ENCODE data around the gene RPL37. TPM values are rescaled to one million over a fixed set of nuclear protein-coding genes. Genes with fewer than 3 reads are reported as not detected.
"Not testable (repeated sequence)": the region's sequence is repeated elsewhere in the genome, so short reads cannot be mapped to it uniquely, and the experiment has no call there.

The RPL37 gene
- total RNA-seq, 1 donor from 2014 or later: 1,654 TPM

DNA sequence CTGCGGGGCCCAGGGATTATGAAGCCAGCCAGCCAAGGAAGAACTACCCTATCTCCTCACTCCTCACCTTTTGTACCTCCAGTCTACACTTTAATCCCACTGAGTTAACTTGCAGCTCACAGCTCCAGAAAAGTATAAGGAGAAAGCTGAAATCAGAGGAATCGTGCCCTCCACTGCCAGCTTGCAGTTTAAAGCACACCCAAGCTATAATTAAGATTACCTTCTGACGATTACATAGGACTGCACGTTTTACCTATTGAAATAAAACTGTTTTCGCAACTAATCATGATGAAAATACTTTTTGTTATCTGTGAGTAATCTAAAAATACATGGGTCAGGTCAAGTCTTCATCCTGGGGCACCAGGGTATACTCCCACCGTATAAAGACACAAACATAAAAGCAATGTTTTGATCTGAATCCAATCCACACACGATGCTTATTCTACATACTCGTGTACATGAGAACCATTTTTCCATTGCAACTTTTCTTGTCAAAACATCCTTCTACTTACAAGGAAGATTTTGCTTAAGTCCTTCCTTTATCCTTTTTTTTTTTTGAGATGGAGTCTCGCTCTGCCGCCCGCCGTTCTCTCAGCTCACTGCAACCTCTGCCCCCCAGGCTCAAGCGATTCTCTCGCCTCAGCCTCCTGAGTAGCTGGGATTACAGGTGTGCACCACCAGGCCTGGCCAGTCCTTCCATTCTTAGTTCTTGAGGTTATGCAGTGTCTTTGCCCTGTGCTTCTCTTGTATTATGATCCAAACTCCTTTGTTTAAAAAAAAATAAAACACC lies 7.6 kb downstream of the RPL37 start:
- H3K27me3 Mint-ChIP-seq: no peaks in the 10 kb centered on the region
- TF ChIP-seq CTCF (conservative IDR thresholded peaks at IDR 0.05): no peak
- H3K4me3 Mint-ChIP-seq: no peak overlapping the region
- H3K36me3 Mint-ChIP-seq: peaks cover 48% of the 10 kb centered on the region
- no peaks in the 10 kb centered on the region for H3K9me3 Mint-ChIP-seq
- no peak overlapping the region for H3K27ac Mint-ChIP-seq
- no peak for DNase-seq (ENCODE audit: extremely low spot score, unreplicated experiment)
- peaks cover 20% of the 10 kb centered on the region for H3K4me1 Mint-ChIP-seq (ENCODE audit: unreplicated experiment)

DNA sequence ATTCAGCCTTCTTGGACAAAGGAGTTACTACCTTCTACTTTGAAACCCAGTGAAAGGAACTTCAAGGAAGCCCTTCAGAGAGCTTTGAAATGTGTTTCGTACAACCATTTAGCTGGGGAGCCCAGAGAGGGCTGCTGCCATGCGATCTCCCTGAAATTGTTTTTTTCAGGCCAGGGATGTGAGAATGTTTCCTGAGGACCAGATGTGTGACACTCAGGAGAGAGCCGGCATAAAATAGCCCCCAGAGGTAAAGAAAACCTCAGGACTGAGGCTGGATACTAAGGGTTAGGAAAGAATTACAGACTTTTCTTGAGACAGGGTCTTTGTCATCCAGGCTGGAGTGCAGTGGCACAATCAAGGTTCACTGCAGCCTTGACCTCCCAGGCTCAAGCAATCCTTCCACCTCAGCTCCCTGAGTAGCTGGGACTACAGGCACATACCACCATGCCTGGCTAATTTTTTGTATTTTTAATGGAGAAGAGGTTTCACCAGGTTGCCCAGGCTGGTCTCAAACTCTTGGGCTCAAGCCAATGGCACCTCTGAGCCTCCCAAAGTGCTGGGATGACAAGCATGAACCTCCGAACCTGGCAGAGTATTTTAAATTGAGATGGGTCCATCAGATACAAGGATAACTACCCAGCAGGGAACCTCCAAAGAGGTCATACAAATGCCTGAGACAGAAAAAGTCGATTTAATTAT lies 8.4 kb downstream of the RPL37 start:
- Mint-ChIP-seq H3K27ac (no peak overlapping the region), H3K4me3 (no peak overlapping the region), H3K4me1 (ENCODE audit: unreplicated experiment) (peaks cover 13% of the 10 kb centered on the region), H3K9me3 (no peaks in the 10 kb centered on the region), H3K36me3 (peaks cover 41% of the 10 kb centered on the region), H3K27me3 (no peaks in the 10 kb centered on the region)
- TF ChIP-seq CTCF (conservative IDR thresholded peaks at IDR 0.05): no peak
- no peak for DNase-seq (ENCODE audit: extremely low spot score, unreplicated experiment)

DNA sequence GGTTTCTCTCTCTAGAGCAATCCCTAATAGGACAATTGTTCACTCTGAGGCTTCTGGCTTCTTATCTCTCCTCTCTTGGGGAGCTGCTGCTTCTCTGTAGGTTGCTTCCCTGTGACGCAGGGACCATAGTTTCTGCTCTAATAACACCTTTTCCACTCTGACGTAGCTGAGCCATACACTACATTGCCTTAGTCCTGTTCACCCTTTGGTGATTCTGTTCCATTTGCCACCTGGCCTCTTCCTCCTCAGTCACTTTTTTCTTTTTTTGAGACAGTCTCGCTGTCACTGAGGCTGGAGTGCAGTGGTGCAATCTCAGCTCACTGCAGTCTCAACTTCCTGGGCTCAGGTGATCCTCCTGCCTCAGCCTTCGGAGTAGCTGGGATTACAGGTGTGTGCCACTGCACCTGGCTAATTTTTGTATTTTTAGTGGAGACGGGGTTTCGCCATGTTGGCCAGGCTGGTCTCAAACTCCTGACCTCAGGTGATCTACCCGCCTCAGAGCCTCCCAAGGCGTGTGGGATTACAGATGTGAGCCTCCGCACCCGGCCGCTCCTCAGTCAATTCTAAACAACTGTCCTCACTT lies 9.5 kb downstream of the RPL37 start:
- H3K4me3 Mint-ChIP-seq, H3K27ac Mint-ChIP-seq: not testable (repeated sequence)

GRCh38 chr5:40823459-40823858 lies 11.6 kb downstream of the RPL37 start:
- no peaks in the 10 kb centered on the region for H3K27me3 Mint-ChIP-seq
- peaks cover 15% of the 10 kb centered on the region for H3K36me3 Mint-ChIP-seq
- no peaks in the 10 kb centered on the region for H3K4me1 Mint-ChIP-seq (ENCODE audit: unreplicated experiment)
- no peak overlapping the region for H3K4me3 Mint-ChIP-seq
- H3K9me3 Mint-ChIP-seq: no peaks in the 10 kb centered on the region
- no peak for TF ChIP-seq CTCF (conservative IDR thresholded peaks at IDR 0.05)
- no peak overlapping the region for H3K27ac Mint-ChIP-seq
- DNase-seq (ENCODE audit: extremely low spot score, unreplicated experiment): no peak

More for the DNA sequence above, 9.5 kb downstream of the RPL37 start:
- H3K36me3 Mint-ChIP-seq: peaks cover 34% of the 10 kb centered on the region
- not testable (repeated sequence) for H3K27me3 Mint-ChIP-seq; DNase-seq (ENCODE audit: extremely low spot score, unreplicated experiment); H3K4me1 Mint-ChIP-seq (ENCODE audit: unreplicated experiment); H3K9me3 Mint-ChIP-seq

DNA sequence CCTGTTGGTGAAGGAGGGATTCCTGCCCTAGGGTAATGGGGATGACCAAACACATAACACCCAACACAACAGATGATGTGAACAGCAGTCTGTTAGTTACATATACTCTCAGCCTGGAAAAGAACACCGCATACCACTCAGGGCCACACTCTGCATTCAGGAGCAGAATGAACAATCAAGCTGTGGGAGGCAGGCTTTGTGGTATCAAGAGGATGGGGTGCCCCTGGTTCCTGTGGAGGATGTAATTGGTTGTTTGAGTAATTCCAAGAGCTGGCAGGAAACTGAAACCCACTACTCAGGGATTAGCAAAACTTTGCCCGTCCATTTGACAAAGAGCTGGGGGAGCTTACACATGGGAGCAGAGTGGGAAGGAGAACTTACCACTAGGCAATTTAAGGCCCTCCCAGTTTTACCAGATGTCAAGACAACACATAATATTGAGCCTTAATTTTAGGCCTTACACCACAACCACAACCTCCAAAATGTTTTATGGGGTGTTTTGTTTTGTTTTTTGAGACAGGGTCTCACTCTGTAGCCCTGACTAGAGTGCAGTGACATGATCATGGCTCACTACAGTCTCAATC lies 21.2 kb downstream of the RPL37 start:
- Mint-ChIP-seq H3K4me3 (no peak overlapping the region), H3K27me3 (no peaks in the 10 kb centered on the region), H3K4me1 (ENCODE audit: unreplicated experiment) (no peaks in the 10 kb centered on the region), H3K27ac (no peak overlapping the region), H3K36me3 (no peaks in the 10 kb centered on the region), H3K9me3 (no peaks in the 10 kb centered on the region)
- DNase-seq (ENCODE audit: extremely low spot score, unreplicated experiment): no peak
- no peak for TF ChIP-seq CTCF (conservative IDR thresholded peaks at IDR 0.05)
